ENCODE measurements around the gene UCP3.

GRCh38 chr11:73951797-73952196, 57.1 kb downstream of the UCP3 start:
- TF ChIP-seq CTCF (optimal IDR thresholded peaks at IDR 0.05 in 1 of 3, IDR thresholded peaks at IDR 0.05 in 1 of 3, conservative IDR thresholded peaks at IDR 0.05 in 1 of 3; ENCODE audit: extremely low read depth in 1 of 3, insufficient read depth in 2 of 3, low read length in 3 of 3) (no peak), EZH2 (IDR thresholded peaks at IDR 0.05; ENCODE audit: low read length) (no peak)

All from keratinocyte (primary cell).